HPDE6-E6E7 (cell line): Measurements from ENCODE around the gene EGLN2.
"Not testable (repeated sequence)": the region's sequence is repeated elsewhere in the genome, so short reads cannot be mapped to it uniquely, and the experiment has no call there.

ENCODE experiments used
- DNase-seq: peaks from one replicate; pipeline ENCODE4 v3.0.0; 2011; ENCODE audit warnings: missing footprints; ENCODE audit errors: extremely low spot score

Gene EGLN2

GRCh38 chr19:40842997-40843652, 44.1 kb downstream of the EGLN2 start:
- not testable (repeated sequence) for DNase-seq

- DNase-seq, result not testable (repeated sequence)
These were observed 44.7 kb downstream of the EGLN2 start for GRCh38 chr19:40843653-40844052.

- DNase-seq, result not testable (repeated sequence)
These were observed 47.7 kb downstream of the EGLN2 start for GRCh38 chr19:40846722-40847121.

- not testable (repeated sequence) for DNase-seq
These were observed 51.3 kb downstream of the EGLN2 start, which contains the start of gene CYP2A6 for GRCh38 chr19:40850277-40850676. Gene CYP2A6, minus strand, starts transcription at chr19:40850447. Its CDS starts 21 bp downstream, at chr19:40850426.

DNA sequence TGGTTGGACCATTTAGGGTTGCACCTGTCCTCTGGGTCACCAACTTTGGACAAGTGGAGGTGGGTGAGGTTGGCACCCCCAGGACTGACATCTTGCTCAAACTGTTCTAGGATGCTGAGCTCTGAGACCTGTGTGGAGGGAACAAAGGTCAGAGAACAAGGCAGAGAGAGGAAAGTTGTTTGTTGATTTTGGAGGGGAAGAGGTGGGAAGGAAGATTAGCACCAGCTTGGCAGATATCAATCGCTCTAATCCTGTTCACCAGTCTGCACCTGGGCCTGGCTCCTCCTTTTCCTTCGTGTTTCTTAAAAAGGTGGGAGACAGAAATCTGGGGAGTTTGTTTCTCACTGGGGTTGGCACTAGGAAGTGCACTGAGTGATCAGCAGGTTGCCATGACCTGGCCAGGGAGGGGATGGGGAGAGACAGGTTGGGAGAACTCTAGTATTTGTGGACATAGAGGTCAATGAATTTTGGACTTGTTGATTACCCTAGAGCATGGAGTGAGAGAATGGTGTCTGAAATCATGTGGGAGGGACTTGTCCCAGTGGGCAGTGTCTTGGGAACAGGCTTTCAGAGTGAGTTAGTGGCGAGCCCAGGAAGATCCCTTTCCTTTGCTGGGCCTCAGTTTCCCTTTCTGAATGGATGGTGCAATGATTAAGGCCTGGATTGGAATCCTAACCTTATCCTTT, 53.6 kb downstream of the EGLN2 start:
- DNase-seq, result not testable (repeated sequence)
